ENCODE results near the gene COG1. TPM values are rescaled to one million over a fixed set of nuclear protein-coding genes. Genes with fewer than 3 reads are reported as not detected.

Gene COG1
- total and polyA plus RNA-seq, 2 donors (not counting 1 experiment from before 2014, with no cell fraction given): 20.0 to 21.0 TPM

GRCh38 chr17:73168667-73169066 is 24.2 kb upstream of the COG1 start:
- Histone ChIP-seq H4K20me1 (ENCODE audit: control insufficient read depth, extremely low read depth, insufficient read depth, low read length) (no peaks in the 10 kb centered on the region), H3K27me3 (ENCODE audit: control insufficient read depth, insufficient read depth, low read length) (peaks cover 41% of the 10 kb centered on the region), H3K27ac (ENCODE audit: insufficient read depth, low read length) (no peak overlapping the region), H3K4me2 (ENCODE audit: extremely low read depth, insufficient read depth, low read length) (no peak overlapping the region), H3K36me3 (ENCODE audit: control insufficient read depth, insufficient read depth, low read length) (no peaks in the 10 kb centered on the region), H3K4me1 (ENCODE audit: control insufficient read depth, extremely low read depth, insufficient read depth, low read length) (no peaks in the 10 kb centered on the region), H2AFZ (ENCODE audit: low read length) (no peak overlapping the region), H3K4me3 (replicated peaks in 1 of 4; ENCODE audit: control extremely low read depth in 1 of 4, insufficient read depth in 1 of 4, low read depth in 3 of 4, low read length in 4 of 4) (no peak overlapping the region), H3K79me2 (ENCODE audit: control insufficient read depth, insufficient read depth, low read length) (no peaks in the 10 kb centered on the region), H3K9ac (ENCODE audit: insufficient read depth, low read length) (no peak overlapping the region), H3K9me3 (ENCODE audit: control insufficient read depth, insufficient read depth, low read depth, low read length) (no peaks in the 10 kb centered on the region)
- no peak for DNase-seq (ENCODE audit: low read depth in 2 of 2)
- no peak for TF ChIP-seq CTCF (conservative IDR thresholded peaks at IDR 0.05 in 1 of 2, IDR thresholded peaks at IDR 0.05 in 1 of 2; ENCODE audit: low read depth in 1 of 2, low read length in 2 of 2)
- TF ChIP-seq EZH2 (IDR thresholded peaks at IDR 0.05; ENCODE audit: low read length, missing control alignments): no peak

GRCh38 chr17:73170324-73170723 is 22.5 kb upstream of the COG1 start:
- Histone ChIP-seq H3K79me2 (ENCODE audit: control insufficient read depth, insufficient read depth, low read length) (no peaks in the 10 kb centered on the region), H2AFZ (ENCODE audit: low read length) (no peak overlapping the region), H3K9me3 (ENCODE audit: control insufficient read depth, insufficient read depth, low read depth, low read length) (no peaks in the 10 kb centered on the region), H3K4me1 (ENCODE audit: control insufficient read depth, extremely low read depth, insufficient read depth, low read length) (no peaks in the 10 kb centered on the region), H3K36me3 (ENCODE audit: control insufficient read depth, insufficient read depth, low read length) (no peaks in the 10 kb centered on the region), H3K4me3 (replicated peaks in 1 of 4; ENCODE audit: control extremely low read depth in 1 of 4, insufficient read depth in 1 of 4, low read depth in 3 of 4, low read length in 4 of 4) (no peak overlapping the region), H4K20me1 (ENCODE audit: control insufficient read depth, extremely low read depth, insufficient read depth, low read length) (no peaks in the 10 kb centered on the region), H3K9ac (ENCODE audit: insufficient read depth, low read length) (no peak overlapping the region), H3K4me2 (ENCODE audit: extremely low read depth, insufficient read depth, low read length) (no peak overlapping the region), H3K27ac (ENCODE audit: insufficient read depth, low read length) (no peak overlapping the region), H3K27me3 (ENCODE audit: control insufficient read depth, insufficient read depth, low read length) (peaks cover 24% of the 10 kb centered on the region)
- no peak for DNase-seq (ENCODE audit: low read depth in 2 of 2)
- TF ChIP-seq EZH2 (IDR thresholded peaks at IDR 0.05; ENCODE audit: low read length, missing control alignments): no peak
- no peak for TF ChIP-seq CTCF (conservative IDR thresholded peaks at IDR 0.05 in 1 of 2, IDR thresholded peaks at IDR 0.05 in 1 of 2; ENCODE audit: low read depth in 1 of 2, low read length in 2 of 2)

GRCh38 chr17:73172252-73172651 is 20.6 kb upstream of the COG1 start:
- TF ChIP-seq EZH2 (IDR thresholded peaks at IDR 0.05; ENCODE audit: low read length, missing control alignments) (no peak), CTCF (conservative IDR thresholded peaks at IDR 0.05 in 1 of 2, IDR thresholded peaks at IDR 0.05 in 1 of 2; ENCODE audit: low read depth in 1 of 2, low read length in 2 of 2) (no peak)
- H3K9ac ChIP-seq (ENCODE audit: insufficient read depth, low read length): no peak overlapping the region
- no peaks in the 10 kb centered on the region for H3K9me3 ChIP-seq (ENCODE audit: control insufficient read depth, insufficient read depth, low read depth, low read length)
- no peaks in the 10 kb centered on the region for H3K36me3 ChIP-seq (ENCODE audit: control insufficient read depth, insufficient read depth, low read length)
- H3K27me3 ChIP-seq (ENCODE audit: control insufficient read depth, insufficient read depth, low read length): peaks cover 7% of the 10 kb centered on the region
- H2AFZ ChIP-seq (ENCODE audit: low read length): no peak overlapping the region
- DNase-seq (ENCODE audit: low read depth in 2 of 2): no peak
- no peak overlapping the region for H3K4me2 ChIP-seq (ENCODE audit: extremely low read depth, insufficient read depth, low read length)
- H4K20me1 ChIP-seq (ENCODE audit: control insufficient read depth, extremely low read depth, insufficient read depth, low read length): no peaks in the 10 kb centered on the region
- H3K4me1 ChIP-seq (ENCODE audit: control insufficient read depth, extremely low read depth, insufficient read depth, low read length): no peaks in the 10 kb centered on the region
- no peak overlapping the region for H3K4me3 ChIP-seq (replicated peaks in 1 of 4; ENCODE audit: control extremely low read depth in 1 of 4, insufficient read depth in 1 of 4, low read depth in 3 of 4, low read length in 4 of 4)
- H3K27ac ChIP-seq (ENCODE audit: insufficient read depth, low read length): no peak overlapping the region
- no peaks in the 10 kb centered on the region for H3K79me2 ChIP-seq (ENCODE audit: control insufficient read depth, insufficient read depth, low read length)

All from fibroblast of lung (primary cell).